Anterior cingulate cortex (tissue), 58 donors: ENCODE data around the gene CCN6.
"Not testable (repeated sequence)": the region's sequence is repeated elsewhere in the genome, so short reads cannot be mapped to it uniquely, and the experiment has no call there.

Source experiments
- DNase-seq, 58 donors: peaks; one replicate each; lab custom pipeline; 2025; lab: John Stamatoyannopoulos, UW

CCN6 gene

GRCh38 chr6:112029045-112029822 lies 24.7 kb upstream of the CCN6 start:
- peak in 28 of 58 donors; percentile 3 to 71 (median 18) for DNase-seq

- DNase-seq, result no peak
Observed at GRCh38 chr6:112030206-112030960, 23.5 kb upstream of the CCN6 start.

GRCh38 chr6:112030961-112031660 lies 22.8 kb upstream of the CCN6 start:
- no peak for DNase-seq

- no peak for DNase-seq
Observed at GRCh38 chr6:112031960-112032359, 21.9 kb upstream of the CCN6 start.

- DNase-seq, result no peak
Observed at GRCh38 chr6:112032728-112033127, 21.2 kb upstream of the CCN6 start.

GRCh38 chr6:112033791-112034615 lies 19.9 kb upstream of the CCN6 start:
- peak in 48 of 58 donors; percentile 2 to 80 (median 36) for DNase-seq

- no peak for DNase-seq
Observed at GRCh38 chr6:112034616-112034995, 19.3 kb upstream of the CCN6 start.

- DNase-seq, result no peak
Observed at GRCh38 chr6:112036088-112036637, 17.7 kb upstream of the CCN6 start.

GRCh38 chr6:112037783-112038216 lies 16.1 kb upstream of the CCN6 start:
- peak in 50 of 58 donors; percentile 6 to 84 (median 46) for DNase-seq

GRCh38 chr6:112038268-112038667 lies 15.6 kb upstream of the CCN6 start:
- DNase-seq, result peak in 4 of 58 donors; percentile 5 to 51 (median 27)

- DNase-seq, result no peak
Observed at GRCh38 chr6:112038756-112039430, 15.0 kb upstream of the CCN6 start.

- DNase-seq, result no peak
Observed at GRCh38 chr6:112039431-112039770, 14.5 kb upstream of the CCN6 start.

- DNase-seq, result no peak
Observed at GRCh38 chr6:112040956-112041355, 12.9 kb upstream of the CCN6 start.

- no peak for DNase-seq
Observed at GRCh38 chr6:112041535-112041934, 12.4 kb upstream of the CCN6 start.

GRCh38 chr6:112043032-112044007 lies 10.6 kb upstream of the CCN6 start:
- DNase-seq, result peak; percentile 30 to 94 (median 82)

- no peak for DNase-seq
Observed at GRCh38 chr6:112044196-112044595, 9.7 kb upstream of the CCN6 start.

- DNase-seq, result no peak
Observed at GRCh38 chr6:112044856-112045255, 9.0 kb upstream of the CCN6 start.

- not testable (repeated sequence) for DNase-seq
Observed at GRCh38 chr6:112047523-112047922, 6.4 kb upstream of the CCN6 start.
